Head of caudate nucleus (tissue), 42 donors: ENCODE measurements around the gene AHRR.

ENCODE experiments used
- DNase-seq, 42 donors: peaks; one replicate each; pipeline versions ENCODE4 v3.0.0 to v3.0.0-alpha.2; 2020 to 2021; ENCODE audit warnings: mixed read lengths in 7 of 42
- intact Hi-C: fragments of 100-400 bp; cut with DNase I; formaldehyde crosslinking; loops from one replicate; pipeline ENCODE4 v1.15.0; 2022

AHRR gene

GRCh38 chr5:370959-371810, 49.7 kb downstream of the AHRR start:
- peak in 18 of 42 donors; percentile 4 to 32 (median 10) for DNase-seq
- intact Hi-C loops = no loop called here

DNA sequence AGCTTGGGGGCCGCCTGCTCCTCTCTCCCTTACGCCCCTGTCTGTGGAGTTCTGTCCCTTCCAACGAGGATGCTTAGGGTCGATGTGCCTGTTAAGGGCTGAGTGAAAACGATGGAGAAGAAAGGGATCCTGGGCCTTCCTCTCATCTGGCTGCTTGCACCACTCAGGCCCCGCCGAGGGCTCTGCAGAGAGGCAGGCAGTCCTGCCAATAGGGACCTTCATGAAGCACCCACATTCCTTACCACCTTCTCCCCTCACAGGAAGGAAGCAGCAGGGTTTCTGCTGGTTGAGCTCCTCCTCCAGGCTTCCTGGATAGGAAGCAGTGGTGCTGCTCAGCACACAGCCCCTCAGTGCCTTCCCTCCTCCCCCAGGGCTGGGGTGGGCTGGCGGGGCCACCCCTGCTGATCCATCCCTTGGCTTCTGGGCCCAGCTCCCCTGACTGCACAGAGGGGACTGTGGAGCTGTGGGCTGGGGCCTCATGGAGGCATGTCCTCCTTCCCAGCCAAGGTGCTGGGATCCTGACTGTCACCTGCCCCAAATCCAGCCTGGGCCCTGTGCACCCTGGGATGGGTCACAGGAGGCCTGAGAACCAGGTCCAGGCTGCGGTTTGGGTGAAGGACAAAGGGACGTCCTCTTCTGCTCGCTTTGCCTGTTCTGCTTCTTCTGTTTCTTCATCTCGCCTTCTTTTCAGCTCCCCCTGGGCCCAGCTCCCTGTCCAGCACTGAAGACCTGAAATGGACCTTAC, 50.5 kb downstream of the AHRR start:
- peak in 15 of 42 donors; percentile 4 to 40 (median 7) for DNase-seq
- intact Hi-C loops = no loop called here

GRCh38 chr5:372556-372995, 51.1 kb downstream of the AHRR start:
- intact Hi-C loops = no loop called here
- peak in 16 of 42 donors; percentile 2 to 35 (median 10) for DNase-seq

DNA sequence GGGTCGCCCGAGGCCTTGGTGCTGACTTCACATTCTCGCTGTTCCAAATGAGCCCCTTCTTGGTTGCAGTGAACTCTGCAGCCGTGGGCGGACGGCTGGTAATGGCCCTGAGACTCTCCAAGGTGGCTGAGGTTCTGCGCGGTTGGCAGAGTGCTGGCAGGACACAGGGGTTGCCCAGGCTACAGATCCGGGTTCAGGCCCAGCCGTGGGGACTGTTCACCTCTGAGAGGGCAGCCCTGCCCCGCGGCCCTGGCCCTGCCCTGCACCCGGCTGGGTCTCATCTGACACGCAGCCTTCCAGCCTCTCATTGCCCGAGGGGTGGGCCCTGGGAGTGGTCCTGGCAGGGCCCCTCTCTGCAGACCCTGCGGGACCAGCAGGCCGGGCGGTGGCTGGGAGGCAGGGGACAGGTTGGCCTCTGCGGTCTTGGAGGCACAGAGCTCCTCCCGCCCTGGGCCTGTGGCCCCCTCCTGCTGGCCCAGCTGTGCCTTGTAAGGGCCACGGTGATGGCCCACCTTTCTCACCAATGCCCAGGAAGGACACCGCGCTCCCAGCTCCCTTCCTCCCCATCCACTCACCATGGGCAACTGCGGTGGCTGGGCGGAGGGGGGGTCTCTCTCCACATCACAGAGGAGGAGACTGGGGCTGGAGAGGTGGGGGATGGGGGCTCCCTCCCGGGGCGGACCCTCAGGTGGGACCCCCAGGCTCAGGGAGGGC, 51.6 kb downstream of the AHRR start:
- intact Hi-C loops = no loop called here
- DNase-seq = peak in 14 of 42 donors; percentile 4 to 42 (median 12)

DNA sequence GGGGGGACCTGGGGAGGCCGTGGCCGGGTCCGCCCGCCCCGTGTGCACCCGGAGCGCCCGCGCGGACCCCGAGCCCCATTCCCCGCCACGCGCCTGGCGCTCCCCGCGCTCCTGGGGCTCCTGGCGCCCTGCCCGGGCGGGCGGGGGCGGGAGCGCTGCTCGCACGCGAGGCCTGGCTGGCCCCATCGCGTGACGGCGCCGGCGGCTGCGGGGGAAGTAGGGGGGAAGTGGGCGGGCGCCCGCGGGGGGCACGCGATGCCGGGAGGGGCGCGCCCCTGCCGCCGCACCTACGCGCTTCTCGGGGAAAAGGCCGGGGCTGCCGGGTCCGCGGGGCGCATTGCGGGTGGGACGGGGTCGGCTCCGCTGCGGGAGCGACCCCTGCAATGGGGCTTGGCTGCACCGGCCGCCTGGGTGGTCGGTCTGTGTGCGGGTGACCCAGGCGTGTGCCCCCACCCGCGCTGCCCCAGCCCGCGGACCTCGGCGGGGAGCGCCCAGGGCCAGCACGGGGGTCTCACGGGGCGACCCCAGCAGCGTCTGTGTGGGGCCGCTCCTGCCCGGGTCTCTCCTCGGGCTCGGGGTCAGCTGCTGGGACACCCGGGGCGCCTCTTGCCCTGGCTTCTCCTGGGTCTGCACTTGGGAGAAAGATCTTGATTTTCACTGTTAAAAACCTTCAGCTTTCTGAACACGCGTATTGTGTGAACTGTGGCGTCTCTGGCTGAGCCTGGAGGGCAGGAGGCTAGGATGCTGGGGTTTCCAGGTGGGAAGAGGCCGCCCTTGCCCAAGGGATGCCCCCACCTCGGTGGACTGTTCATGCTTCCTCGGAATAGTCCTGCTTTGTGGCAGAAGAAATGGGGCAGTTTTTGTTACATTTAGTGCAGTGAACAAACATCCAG, 52.4 kb downstream of the AHRR start:
- peak in 16 of 42 donors; percentile 7 to 43 (median 24) for DNase-seq
- intact Hi-C loops = no loop called here

DNA sequence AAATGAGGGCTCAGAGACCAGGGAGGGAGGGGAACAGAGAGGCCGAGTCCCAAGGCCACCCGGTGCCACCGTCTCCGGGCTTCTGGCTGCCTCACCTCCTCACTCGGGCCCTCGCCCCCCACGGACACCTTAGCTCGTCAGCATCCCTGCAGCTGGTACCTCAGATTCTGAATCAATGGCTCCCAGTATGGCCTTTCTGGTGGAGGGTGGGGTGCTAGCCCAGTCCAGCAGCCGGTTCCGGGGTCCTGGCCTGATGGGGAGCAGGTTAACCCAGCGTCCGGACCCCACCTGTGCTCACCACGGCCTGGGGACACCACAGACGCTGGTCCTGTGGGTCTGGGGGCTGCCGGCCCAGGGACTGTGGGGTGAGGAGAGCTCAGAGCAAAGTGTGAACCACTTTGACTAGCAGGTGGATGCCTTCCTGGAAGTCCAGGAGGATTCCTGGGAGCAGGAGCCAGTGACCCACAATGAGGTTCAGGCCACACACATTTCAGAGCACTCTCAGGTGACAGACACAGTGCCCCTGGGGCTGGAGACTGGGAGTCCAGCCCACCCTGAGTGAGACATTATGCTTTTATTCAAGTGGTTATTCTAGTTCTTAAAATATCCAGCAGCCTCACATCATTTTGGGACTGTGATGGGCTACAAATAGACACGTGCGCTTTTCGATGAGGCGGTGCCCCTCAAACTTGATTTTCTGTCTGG, 53.3 kb downstream of the AHRR start:
- peak in 13 of 42 donors; percentile 1 to 33 (median 13) for DNase-seq
- intact Hi-C loops = no loop called here

DNA sequence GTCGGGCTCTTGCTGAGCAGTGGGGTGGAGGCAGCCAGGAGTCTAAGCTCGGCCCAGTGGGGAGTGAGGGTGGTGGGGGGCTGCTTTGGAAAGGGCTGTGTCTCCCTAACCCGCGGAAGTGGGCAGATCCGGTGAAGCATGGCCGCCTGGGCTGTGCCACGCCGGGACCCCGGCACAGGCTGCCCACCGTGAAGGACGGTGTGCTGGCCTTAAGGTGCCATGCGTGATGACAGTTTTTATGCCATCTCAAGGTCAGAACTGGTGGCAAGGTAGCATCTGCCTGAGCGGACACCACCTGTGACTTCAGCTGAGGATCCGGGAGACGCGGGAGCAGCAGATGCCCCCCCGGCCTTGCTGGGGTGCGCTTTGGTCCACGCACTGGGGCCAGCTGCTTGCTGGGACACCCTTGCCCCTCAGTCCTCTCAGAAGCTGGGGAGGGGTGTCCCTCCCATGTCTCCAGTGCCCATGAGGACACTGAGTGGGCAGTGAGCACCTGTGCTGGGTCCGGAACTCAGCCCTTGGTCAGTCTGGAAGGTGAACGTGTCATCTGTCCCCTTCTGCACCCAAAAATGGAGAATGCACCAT, 53.9 kb downstream of the AHRR start:
- DNase-seq = peak in 15 of 42 donors; percentile 1 to 32 (median 12)
- intact Hi-C loops = no loop called here

DNA sequence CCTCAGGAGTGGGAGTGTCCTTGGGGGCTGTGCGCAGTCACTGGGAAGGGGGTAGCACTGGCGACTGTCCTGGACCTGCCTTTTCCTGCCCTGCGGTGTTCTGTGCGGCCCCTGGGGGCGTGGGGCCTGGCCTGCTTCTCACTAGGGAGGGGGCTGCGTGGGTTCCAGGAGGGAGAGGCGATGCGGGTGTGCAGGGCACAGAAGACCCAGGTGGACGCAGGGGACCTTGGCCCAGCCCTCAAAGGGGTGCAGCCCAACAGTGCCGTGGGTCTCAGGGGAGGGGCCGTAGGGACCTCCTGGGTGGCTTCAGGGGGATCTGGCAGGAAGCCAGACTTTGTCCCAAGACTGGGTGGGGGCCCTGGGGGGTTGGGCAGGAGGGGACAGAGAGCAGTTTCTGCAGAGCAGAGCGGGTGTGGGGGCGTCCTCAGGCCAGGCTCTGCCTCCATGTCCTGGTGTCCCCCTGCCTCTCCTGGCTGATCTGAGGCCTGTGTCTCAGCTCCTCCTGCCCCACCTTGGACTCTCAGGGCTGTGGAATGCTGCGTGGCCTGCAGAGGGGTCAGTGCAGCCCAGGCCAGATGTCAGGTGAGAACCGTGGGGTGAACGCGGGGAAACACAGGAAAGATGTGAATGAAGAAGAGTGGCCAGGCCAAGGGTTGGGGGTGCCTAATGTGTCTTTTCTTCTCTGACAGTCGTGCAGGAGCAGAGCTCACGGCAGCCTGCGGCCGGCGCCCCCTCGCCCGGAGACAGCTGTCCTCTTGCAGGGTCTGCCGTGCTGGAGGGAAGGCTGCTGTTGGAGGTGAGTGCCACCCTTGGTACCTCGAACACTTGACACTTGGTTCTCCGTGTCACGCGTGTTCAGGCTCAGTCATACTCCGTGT, 54.6 kb downstream of the AHRR start:
- DNase-seq = peak in 18 of 42 donors; percentile 1 to 38 (median 8)
- intact Hi-C loops = no loop called here

- intact Hi-C loops = no loop called here
- peak in 8 of 42 donors; percentile 1 to 21 (median 5) for DNase-seq
Observed at GRCh38 chr5:376799-377325, 55.3 kb downstream of the AHRR start.

DNA sequence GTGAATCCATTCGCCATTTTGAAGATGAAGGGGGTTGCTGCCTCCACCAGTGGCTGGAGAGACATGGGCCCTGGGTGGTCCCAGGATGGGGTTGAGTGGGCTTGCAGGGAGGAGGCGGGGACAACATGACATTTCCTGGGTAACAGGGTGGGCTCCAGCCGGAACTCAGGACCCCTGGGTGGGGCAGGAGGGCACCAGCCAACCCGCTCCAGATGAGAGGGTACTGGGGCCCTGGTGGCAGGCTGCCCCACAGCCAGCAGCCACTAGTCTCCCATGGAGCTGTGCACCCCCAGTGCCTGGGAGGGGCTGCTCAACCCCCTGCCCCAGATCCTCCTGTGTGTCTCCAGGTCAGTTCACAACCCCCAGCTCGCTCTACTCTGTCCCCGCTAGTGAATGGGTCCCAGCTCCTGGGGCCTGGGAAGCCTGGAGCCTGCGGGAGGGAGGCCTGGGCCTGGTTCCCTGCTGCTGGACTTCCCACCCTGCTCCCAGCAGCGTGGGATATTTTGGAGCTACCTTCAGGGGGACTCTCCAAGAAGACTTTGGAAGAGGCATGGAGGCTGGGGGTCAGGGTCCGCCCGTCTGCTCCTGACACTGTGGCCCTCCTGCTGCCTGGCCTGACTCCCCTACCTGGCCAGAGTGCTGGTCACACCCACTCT, 55.9 kb downstream of the AHRR start:
- DNase-seq = peak in 14 of 42 donors; percentile 1 to 22 (median 8)

GRCh38 chr5:378301-378891, 56.9 kb downstream of the AHRR start:
- peak in 7 of 42 donors; percentile 2 to 20 (median 8) for DNase-seq
- intact Hi-C loops = no loop called here

More for the DNA sequence above, 55.9 kb downstream of the AHRR start:
- intact Hi-C loops = no loop called here

DNA sequence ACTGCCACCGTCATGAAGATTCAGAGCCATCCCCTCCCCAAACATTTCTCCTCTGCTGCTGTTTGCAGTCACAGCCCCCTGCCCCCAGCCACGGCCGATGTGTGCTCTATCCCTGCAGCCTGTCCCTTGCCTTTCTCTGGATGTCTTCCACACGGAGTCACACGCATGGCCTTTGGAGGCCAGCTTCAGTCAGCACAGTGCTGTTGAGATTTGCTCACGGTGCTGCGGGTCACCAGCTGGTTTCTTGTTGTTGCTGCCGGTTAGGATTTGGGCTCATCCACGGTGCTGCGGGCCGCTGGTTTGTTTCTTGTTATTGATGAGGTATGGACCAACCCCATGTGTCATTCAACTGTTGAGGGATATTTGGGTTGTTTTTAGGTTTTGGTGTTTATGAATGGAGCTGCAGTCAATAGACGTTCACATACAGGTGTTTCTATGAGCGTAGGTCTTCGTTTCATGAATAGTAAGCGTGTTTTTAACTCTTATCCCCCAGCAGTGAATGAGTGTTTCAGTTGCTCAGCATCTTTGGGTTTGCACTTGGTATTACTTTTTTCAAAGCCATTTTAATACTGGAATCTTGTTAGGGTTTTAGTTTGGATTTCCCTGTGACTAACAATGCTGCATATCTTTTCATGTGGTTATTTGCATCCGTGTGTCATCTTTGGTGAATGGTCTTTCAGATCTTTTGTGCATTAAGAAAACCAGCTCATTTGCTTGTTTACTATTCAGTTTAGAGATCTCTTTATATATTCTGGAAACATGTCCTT, 57.6 kb downstream of the AHRR start:
- intact Hi-C loops = no loop called here

GRCh38 chr5:380701-381309, 59.3 kb downstream of the AHRR start:
- DNase-seq = peak in 7 of 42 donors; percentile 3 to 31 (median 6)
- intact Hi-C loops = no loop called here

More for the DNA sequence above, 57.6 kb downstream of the AHRR start:
- DNase-seq = peak in 8 of 42 donors; percentile 1 to 9 (median 4)

GRCh38 chr5:383066-383465, 61.6 kb downstream of the AHRR start:
- intact Hi-C loops = no loop called here
- DNase-seq = no peak
